ENCODE measurements around the gene MAPKAP1.
"Not testable (repeated sequence)": the region's sequence is repeated elsewhere in the genome, so short reads cannot be mapped to it uniquely, and the experiment has no call there.

Gene MAPKAP1

GRCh38 chr9:125593581-125594222, 113.3 kb downstream of the MAPKAP1 start:
- DNase-seq: no peak

GRCh38 chr9:125591888-125592287, 115.1 kb downstream of the MAPKAP1 start:
- no peak for DNase-seq

DNA sequence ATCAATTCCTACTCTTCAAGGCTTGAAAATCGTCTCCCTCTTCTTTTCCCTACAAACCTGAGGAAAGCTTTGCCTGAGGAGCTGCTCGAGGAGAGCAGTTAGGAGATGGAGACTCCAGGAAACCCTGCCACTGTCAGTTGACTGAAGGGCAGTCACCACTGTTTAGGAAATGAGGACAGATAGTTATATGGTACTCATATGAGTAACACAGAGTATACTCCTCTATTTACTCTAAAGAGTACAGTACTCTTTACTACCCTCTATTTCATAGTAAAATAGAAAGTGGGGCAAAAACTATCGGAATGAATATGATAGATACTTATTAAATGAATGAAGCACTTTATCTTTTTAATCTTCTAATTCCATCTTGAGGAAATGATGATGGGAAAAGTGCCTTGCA, 115.8 kb downstream of the MAPKAP1 start:
- DNase-seq: no peak

GRCh38 chr9:125589287-125589686, 117.7 kb downstream of the MAPKAP1 start:
- no peak for DNase-seq

DNA sequence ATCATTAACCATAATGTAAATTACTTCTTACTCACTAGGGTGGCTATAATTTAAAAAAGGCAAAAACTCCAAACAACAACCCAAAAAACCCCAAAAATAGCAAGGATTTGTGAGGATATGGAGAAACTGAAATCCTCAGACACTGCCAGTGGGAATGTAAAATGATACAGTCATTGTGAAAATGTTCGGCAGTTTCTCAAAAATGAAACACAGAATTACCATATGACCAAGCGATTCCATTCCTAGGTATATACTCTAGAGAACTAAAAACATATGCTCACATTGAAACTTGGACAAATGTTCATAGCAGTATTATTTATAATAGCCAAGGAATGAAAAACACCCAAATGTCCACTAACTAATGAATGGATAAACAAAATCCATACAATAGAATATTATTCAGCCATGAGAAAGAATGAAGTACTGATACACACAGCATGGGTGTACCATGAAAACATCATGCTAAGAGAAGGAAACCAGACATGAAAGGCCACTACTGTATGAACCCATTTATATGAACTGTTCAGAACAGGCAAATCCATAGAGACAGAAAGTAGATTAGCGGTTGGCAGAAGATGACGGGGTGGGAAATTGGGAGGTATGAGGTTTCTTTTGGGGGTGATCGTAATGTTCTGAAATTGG, 119.1 kb downstream of the MAPKAP1 start:
- no peak for DNase-seq

DNA sequence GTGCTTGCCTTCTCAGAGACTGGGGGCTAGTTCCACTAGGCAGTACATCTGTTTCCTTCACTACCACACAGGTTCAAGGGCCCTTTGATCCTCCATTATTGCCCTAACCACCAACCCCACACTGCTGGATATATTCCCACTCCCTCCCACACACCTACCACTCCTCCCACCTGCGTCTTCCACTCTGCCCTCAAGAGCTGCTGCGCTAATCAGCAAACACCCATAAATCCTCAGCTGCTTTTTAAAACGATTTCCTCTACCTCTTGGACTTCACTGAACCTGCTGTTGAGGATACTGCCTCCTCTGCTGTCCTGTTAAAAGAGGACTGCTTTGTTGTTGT, 120.9 kb downstream of the MAPKAP1 start:
- no peak for DNase-seq

GRCh38 chr9:125585503-125586171, 121.4 kb downstream of the MAPKAP1 start:
- DNase-seq: no peak

DNA sequence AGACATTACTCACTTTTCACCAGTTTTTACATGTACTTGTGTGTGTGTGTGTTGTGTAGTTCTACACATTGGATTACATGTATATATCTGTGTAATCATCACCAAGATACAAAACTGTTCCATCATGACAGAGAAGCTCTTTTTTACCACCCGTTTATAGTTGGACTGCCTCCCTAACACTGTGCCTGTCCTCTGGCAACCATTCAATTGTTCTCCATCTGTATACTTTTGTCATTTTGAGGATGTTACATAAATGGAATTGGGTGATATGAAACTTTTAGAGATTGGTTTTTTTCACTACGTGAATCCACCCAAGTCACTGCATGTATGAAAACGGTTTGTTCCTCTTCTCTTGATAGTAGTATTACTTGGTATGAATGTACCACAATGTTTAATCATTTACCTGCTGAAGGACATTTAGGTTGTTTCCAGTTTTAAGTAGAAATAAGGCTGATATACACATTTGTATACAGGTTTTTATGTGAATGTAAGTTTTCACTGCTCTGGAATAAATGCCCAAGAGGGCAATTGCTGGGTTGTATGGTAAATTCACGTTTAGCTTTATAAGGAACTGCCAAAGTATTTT, 126.2 kb downstream of the MAPKAP1 start:
- no peak for DNase-seq

DNA sequence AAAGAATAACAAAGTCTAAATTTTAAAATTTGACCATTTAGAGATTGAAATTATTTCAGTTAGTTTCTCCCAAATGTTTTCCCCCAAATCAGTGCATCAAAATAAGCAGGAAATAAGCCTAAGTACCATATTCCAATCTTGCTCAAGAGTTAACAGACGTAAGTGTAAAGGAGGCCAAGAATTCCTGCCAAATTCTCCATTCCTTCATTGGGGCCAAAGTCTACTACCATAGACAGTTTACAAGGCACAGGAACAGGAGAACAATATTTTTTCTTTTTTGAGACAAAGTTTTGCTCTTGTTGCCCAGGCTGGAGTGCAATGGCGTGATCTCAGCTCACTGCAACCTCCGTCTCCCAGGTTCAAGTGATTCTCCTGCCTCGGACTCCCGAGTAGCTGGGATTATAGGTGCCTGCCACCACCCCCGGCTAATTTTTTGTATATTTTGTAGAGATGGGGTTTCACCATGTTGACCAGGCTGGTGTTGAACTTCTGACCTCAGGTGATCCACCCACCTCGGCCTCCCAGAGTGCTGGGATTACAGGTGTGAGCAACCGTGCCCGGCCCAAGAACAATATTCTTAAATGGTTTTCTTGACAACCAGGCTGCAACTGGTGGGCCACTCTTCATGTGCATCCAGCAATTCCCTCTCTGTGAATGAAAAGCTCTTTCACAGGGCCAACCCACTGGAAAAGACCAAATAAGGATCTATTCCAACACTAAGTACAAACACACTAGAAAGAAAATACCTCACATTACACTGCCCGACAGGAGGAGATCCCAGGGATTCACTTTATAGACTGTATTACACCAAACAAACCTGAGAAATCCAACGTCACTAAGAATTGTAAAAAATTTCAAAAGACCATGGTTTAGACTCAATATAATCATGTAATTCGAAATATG, 127.7 kb downstream of the MAPKAP1 start:
- DNase-seq: no peak

DNA sequence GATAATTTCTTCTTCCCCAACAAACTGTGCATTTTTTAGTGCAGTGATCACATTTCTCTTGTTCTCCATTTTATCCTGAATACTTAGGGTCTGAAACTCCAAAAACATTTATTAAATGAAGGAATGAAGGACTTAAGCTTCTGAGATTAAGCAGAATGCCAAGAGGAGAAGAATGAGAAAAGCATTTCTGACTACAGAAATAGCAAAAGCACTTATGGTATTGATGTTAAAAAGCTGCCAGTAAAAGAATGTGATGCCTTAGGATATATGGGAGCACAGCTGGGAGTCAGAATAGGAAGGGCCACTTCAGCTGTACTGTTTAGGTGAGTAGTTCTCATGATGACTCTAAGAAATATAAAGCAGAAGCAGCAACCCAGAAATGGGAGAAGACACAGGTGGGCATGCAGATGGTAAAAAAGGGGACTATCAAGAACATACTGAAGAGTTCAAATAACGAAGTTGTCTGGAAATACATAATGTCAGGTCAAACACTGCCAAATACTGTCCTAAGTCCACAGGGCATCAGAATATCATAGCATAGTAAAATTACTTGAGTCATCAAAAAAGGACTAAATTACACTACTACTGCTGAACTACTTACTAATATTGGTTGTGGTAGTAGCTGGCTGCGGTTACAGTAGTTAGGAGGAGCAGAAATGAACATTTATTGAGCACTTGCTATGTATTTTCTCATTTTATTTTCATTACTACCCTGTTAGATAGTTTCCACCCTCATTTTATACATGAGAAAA, 132.7 kb downstream of the MAPKAP1 start:
- no peak for DNase-seq

DNA sequence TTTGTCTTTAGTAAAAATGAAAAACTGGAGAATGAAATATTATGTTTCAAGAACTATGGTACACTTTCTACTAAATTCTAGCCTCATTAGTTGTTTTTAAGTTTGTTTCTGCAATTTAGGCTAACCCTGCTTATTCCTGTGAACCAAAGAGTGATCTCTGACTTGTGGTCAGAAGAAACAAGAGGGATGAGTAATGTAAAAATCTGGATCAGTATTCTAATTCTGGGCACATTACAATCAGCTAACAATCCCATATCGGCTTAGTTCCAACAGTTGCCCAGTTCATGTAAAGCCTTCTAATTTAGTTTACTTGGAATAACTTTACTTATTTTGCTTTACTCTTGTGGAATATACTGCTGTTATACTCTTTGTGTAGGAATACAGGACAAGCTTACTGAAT, 134.5 kb downstream of the MAPKAP1 start:
- DNase-seq: not testable (repeated sequence)

DNA sequence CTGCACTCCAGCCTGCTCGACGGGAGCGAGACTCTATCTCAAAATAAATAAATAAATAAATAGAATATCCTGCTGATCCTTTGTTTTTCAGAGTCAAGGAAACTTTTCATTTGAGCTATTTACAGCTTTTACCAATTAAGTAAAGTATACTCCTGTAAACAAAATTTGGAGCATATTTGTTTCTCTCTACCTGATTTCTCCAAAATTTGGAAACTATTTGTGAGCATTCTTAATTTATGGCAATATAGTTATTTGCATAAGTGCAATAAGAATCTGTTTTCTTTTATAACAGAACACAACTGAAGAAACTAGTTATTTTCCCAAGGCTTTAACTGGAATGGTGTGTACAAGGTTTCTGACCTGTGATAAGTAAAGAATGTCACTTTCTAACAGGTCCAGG, 135.2 kb downstream of the MAPKAP1 start:
- not testable (repeated sequence) for DNase-seq

DNA sequence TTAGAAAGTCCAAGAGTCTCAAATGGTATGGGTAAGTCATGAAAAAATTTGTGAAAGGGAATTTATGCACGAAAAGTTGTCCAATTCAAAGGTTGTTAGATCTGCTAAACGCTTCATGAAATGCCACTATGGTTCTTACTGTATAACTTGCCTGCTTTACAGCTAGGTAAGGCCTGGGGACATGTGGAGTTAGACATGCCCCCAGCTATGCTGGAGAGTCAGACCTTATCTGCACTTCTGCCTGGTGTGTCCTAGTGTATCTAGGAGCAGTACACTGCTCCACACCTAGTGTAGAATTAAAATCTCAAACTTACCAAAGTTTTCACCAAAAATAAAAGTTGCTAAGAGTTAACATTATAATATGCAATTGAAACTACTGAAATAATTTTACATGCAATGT, 136.8 kb downstream of the MAPKAP1 start:
- DNase-seq: no peak

GRCh38 chr9:125568621-125569020, 138.4 kb downstream of the MAPKAP1 start:
- DNase-seq: no peak

- not testable (repeated sequence) for DNase-seq
Observed at GRCh38 chr9:125566051-125566450, 141.0 kb downstream of the MAPKAP1 start.

DNA sequence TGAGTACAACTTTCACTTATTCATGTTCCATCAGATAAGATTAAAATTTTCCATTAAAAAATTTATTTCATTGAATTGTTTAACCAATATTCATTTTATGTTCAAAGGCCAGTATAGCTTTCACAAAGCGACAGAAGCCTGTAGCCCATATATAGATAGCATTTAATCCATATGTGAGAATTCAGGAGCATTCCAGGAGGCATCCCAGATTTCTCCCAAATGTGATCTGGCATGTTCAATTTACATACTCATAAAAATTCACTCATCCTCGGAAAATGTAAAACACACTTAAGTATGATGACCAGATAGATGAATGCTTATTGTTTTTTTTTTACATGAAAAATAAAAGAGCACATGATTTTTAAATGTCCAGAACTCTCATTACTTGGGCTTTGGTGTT, 141.9 kb downstream of the MAPKAP1 start:
- DNase-seq: no peak

DNA sequence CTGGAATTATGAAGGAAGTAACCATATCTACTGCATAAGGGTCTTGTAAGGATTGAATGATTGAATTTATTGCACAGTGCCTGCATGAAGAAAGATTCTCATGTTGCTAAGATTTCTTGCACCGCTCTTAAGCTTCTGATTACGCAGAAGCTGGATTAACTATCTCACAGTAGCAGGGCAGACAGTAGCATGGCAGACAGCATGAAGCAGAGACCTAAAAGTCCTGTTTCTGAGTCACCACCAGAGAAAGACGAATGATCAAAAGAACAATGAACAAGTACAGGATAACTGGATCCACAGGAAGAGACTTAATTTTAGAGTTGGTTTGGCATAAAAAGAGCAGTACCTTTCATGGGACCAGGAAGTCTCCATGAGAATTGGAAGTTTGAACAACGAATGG, 142.4 kb downstream of the MAPKAP1 start:
- DNase-seq: no peak

- no peak for DNase-seq
Observed at GRCh38 chr9:125561509-125562148, 145.4 kb downstream of the MAPKAP1 start.

DNA sequence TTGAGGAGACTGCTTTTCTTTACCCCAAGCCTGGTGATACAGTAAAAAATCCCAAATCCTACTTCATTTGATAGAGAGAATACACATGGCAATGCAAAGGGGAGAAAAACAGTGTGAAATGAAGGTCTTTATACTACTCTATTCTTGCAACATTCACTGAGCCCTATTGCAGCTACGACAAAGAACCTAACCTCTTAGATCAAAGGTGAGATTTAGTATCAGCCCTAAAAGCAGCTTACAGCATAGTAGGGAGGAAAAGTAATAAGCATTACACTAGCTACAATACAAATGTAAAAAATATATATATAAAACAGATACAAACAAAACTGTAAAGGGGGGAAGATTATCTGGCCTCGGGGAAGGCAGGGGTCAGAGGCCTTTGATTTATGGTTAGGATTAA, 147.1 kb downstream of the MAPKAP1 start:
- DNase-seq: no peak

- no peak for DNase-seq
Observed at GRCh38 chr9:125559194-125559593, 147.8 kb downstream of the MAPKAP1 start.

DNA sequence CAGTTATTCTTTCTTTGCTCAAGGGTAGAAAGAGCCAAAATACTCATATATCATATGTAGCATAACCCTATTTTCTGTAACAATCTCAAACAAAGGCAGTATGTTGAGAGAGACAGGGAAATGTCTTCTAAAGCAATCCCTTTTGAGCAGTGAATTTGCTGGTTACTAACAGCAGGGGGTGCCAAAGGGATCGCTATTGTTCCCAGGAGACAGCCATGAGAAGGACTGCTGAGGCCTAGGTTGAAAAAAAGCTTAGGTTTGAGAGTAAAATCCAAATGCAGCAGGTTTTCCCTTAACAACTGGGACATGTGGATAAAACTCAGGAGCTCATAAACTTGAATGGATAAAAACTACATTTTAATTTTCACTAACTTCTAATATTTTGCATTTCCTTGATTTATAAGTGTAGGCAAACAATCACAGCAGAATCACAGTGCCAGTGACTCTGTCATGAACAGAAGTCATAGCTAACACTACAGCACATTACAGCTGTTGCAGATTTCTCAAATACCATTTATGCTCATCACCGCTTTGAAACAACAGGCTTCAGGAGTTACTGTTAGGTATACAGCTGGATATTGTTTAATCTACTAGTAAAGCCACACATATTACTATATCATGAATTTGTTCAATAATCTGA, 148.4 kb downstream of the MAPKAP1 start:
- DNase-seq: peak; percentile 6
